ENCODE data around the gene WIPF3. TPM values are rescaled to one million over a fixed set of nuclear protein-coding genes. Genes with fewer than 3 reads are reported as not detected.

WIPF3 gene
- total RNA-seq, 1 donor from 2014 or later = 0.67 TPM

DNA sequence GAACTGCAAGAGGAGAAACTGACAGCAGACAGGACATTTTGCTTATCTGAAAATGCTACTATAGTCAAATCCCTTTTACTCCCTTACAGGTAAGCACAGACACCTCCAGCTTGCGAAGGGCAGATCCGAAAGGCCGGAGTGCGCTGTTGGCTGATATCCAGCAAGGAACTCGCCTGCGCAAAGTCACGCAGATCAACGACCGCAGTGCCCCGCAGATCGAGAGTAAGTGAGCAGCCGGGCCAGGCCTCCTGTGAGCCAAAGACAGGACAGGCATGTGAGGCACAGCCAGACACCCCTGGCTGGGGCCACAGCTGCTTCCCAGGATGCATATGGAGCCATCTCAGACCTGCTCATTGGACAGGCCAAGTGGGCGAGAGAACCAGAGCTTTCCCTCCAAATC lies 69.4 kb downstream of the WIPF3 start:
- H3K9me3 ChIP-seq = no peaks in the 10 kb centered on the region
- H3K27ac ChIP-seq = no peak overlapping the region
- ATAC-seq = no peak
- no peak for TF ChIP-seq CTCF (IDR thresholded peaks at IDR 0.05)
- no peak overlapping the region for H3K4me3 ChIP-seq
- no peak for DNase-seq
- H3K36me3 ChIP-seq = no peaks in the 10 kb centered on the region
- H3K4me1 ChIP-seq = no peaks in the 10 kb centered on the region
- no peaks in the 10 kb centered on the region for H3K27me3 ChIP-seq
- intact Hi-C loops (cut with DNase I) = no loop called here

DNA sequence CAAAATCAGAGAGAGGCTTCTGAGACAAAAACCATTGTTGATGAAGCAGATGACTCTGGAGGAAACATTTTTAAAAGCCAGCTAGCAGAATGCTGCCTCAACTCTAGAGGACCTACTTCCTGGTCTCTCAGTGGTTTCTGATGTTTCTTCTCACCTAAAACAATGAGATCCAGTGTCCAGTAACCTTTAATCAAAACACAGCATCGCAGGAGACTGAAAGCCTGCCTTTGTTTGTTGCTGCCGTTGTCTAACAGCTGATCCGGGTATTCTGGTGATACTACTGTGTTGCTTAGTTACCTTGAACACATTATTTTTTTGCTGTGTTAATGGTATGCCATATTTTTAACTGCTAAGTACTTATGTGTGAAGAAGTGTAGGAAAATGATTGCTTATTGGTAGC lies 70.9 kb downstream of the WIPF3 start:
- DNase-seq = no peak
- Histone ChIP-seq H3K36me3 (no peaks in the 10 kb centered on the region), H3K27me3 (no peaks in the 10 kb centered on the region), H3K27ac (no peak overlapping the region), H3K4me1 (no peaks in the 10 kb centered on the region), H3K9me3 (no peaks in the 10 kb centered on the region), H3K4me3 (no peak overlapping the region)
- ATAC-seq = no peak
- TF ChIP-seq CTCF (IDR thresholded peaks at IDR 0.05) = no peak
- intact Hi-C loops (cut with DNase I) = no loop called here

DNA sequence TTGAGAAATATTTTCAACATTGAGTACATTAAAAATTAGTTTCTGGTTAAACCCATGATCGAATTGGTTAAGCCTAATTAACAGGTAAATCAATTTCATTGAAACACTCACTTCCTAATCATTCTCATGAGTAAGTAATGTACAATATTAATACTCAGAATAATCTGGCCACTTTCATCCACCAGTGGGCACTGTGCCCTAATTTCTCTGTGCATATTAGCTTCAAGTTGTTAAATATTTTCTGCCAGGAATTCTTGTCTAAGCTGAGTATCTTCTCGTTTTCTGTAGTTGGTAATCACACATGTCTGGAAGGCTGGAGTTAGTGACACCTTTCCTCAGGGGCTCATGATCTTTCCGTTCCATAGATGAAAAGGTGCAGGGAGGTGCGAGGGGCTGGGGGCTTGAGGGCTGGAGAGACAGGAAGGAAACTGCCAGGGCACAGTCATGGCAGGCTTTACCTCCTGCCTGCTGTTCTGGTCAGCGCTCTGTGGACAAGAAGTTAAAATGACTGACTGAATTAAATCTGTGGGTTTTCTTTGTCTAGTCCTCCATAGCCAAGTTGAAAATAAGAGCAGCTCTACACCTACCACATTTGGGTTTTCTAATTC lies 71.9 kb downstream of the WIPF3 start:
- Histone ChIP-seq H3K4me3 (no peak overlapping the region), H3K27me3 (peaks cover 6% of the 10 kb centered on the region), H3K36me3 (no peaks in the 10 kb centered on the region), H3K9me3 (no peaks in the 10 kb centered on the region), H3K4me1 (no peaks in the 10 kb centered on the region), H3K27ac (no peak overlapping the region)
- no peak for DNase-seq
- intact Hi-C loops (cut with DNase I) = no loop called here
- TF ChIP-seq CTCF (IDR thresholded peaks at IDR 0.05) = peak; percentile 57
- peak; percentile 39 for ATAC-seq

GRCh38 chr7:29879609-29880008 lies 73.3 kb downstream of the WIPF3 start:
- H3K27me3 ChIP-seq = peaks cover 10% of the 10 kb centered on the region
- no peak for TF ChIP-seq CTCF (IDR thresholded peaks at IDR 0.05)
- no peaks in the 10 kb centered on the region for H3K36me3 ChIP-seq
- ATAC-seq = no peak
- peaks cover 5% of the 10 kb centered on the region for H3K4me1 ChIP-seq
- H3K9me3 ChIP-seq = no peaks in the 10 kb centered on the region
- H3K4me3 ChIP-seq = no peak overlapping the region
- DNase-seq = no peak
- intact Hi-C loops (cut with DNase I) = no loop called here
- no peak overlapping the region for H3K27ac ChIP-seq

- Histone ChIP-seq H3K9me3 (no peaks in the 10 kb centered on the region), H3K4me1 (peaks cover 5% of the 10 kb centered on the region), H3K27ac (no peak overlapping the region), H3K4me3 (no peak overlapping the region), H3K36me3 (no peaks in the 10 kb centered on the region), H3K27me3 (peaks cover 10% of the 10 kb centered on the region)
- no peak for DNase-seq
- intact Hi-C loops (cut with DNase I) = no loop called here
- no peak for TF ChIP-seq CTCF (IDR thresholded peaks at IDR 0.05)
- no peak for ATAC-seq
Measured at GRCh38 chr7:29881724-29882123, 75.4 kb downstream of the WIPF3 start.

- DNase-seq (no peak), ATAC-seq (no peak)
- Histone ChIP-seq H3K9me3 (no peaks in the 10 kb centered on the region), H3K4me1 (peaks cover 5% of the 10 kb centered on the region), H3K4me3 (no peak overlapping the region), H3K27ac (no peak overlapping the region), H3K27me3 (peaks cover 10% of the 10 kb centered on the region), H3K36me3 (no peaks in the 10 kb centered on the region)
- intact Hi-C loops (cut with DNase I) = no loop called here
- TF ChIP-seq CTCF (IDR thresholded peaks at IDR 0.05) = no peak
Measured at GRCh38 chr7:29882481-29882880, 76.2 kb downstream of the WIPF3 start.

Measured in upper lobe of right lung (tissue), 1 donor.